ENCODE data around the gene MAZ. TPM values are rescaled to one million over a fixed set of nuclear protein-coding genes. Genes with fewer than 3 reads are reported as not detected.
"Not testable (repeated sequence)": the region's sequence is repeated elsewhere in the genome, so short reads cannot be mapped to it uniquely, and the experiment has no call there.

The MAZ gene
- total RNA-seq, 1 donor, result 132 TPM

DNA sequence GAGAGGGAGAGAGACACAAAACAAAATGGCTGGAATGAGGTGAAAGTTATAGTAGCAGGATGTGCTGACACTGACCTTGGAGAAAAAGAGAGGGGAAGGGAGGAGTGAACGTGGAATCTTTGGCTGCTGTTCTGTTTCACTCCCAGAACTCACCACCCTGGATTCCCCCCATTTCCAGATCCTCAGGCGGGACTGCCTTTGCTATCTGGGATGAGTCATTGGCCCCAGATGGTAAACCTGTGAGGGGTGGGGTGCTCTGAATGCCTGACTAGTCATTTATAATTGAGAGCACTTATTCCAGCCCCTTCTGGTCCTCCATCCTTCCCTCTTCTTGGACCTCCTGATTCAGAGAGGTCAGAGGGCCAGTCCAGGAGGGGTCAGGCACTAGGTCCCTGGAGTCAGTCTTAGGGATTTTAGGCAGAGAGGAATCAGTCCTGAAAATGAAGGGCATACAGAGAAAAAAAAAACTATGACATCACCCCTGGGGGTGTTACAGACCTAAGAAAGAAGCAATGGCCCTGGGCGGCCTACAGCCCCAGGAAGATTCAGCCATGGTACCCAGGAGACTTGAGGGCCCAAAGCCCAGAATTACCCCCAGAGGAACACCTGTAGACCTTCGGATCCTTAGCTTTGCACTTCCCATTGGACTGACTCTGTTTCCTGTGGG is 30.5 kb upstream of the MAZ start:
- H3K9me3 ChIP-seq (ENCODE audit: low read depth, low read length), result no peaks in the 10 kb centered on the region
- H3K4me3 ChIP-seq (ENCODE audit: low read length), result no peak overlapping the region
- H3K4me1 ChIP-seq (ENCODE audit: insufficient read depth, low read length), result peaks cover 14% of the 10 kb centered on the region
- H3K27me3 ChIP-seq (ENCODE audit: insufficient read depth, low read length), result no peaks in the 10 kb centered on the region

DNA sequence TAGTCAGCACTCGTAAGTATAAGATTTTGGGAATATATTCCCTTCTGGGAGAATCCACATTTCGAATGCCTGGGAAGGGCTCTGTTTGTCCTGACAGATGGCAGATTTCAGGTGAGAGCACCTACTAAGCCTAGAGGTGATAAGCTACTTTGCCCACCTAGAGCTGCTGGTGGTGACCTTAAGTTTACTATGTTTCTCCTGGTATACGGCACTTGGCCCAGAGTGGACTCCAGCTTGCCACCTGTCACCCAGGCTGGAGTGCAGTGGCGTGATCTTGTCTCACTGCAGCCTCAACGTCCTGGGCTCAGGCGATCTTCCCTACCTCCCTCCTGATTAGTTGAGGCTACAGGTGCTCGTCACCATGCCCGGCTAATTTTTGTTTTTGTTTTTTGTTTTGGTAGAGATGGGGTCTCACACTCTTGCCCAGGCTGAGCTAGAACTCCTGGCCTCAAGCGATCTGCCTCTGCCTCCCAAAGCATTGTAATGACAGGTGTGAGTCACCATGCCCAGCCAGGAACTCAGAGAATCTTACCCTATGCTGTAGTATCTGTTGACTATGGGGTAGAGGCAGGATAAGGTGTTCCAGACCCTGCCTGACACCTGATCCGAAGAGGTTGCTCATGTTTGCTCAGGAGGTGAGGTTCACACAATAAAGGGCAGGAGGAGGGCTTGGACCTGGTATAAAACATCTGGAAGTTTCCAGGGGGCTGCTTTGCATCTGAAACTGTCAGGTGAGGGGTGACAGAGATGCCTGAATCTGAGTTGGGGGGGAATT is 28.6 kb upstream of the MAZ start, which contains the start of gene ZG16:
ZG16 (plus strand) TSS at position 681 of the 775 bp plus-strand sequence. CDS start 1,011 bp downstream, outside the sequence.
- Histone ChIP-seq H3K9me3 (ENCODE audit: low read depth, low read length) (no peaks in the 10 kb centered on the region), H3K4me3 (ENCODE audit: low read length) (no peak within 1 kb of the TSS), H3K4me1 (ENCODE audit: insufficient read depth, low read length) (peaks cover 7% of the 10 kb centered on the region), H3K27me3 (ENCODE audit: insufficient read depth, low read length) (no peaks in the 10 kb centered on the region)

DNA sequence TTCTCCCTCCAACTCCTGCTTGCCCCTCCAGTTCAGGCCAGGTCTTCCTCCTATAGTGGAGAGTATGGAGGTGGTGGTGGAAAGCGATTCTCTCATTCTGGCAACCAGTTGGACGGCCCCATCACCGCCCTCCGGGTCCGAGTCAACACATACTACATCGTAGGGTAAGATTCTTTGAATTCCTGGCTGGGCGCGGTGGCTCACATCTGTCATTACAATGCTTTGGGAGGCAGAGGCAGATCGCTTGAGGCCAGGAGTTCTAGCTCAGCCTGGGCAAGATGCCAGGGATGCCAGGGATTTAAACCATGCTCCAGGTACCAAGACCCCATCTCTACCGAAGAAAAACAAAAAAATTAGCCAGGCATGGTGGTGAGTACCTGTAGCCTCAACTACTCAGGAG is 26.9 kb upstream of the MAZ start:
- Histone ChIP-seq H3K27me3 (ENCODE audit: insufficient read depth, low read length) (no peaks in the 10 kb centered on the region), H3K4me1 (ENCODE audit: insufficient read depth, low read length) (no peaks in the 10 kb centered on the region), H3K9me3 (ENCODE audit: low read depth, low read length) (no peaks in the 10 kb centered on the region), H3K4me3 (ENCODE audit: low read length) (no peak overlapping the region)

DNA sequence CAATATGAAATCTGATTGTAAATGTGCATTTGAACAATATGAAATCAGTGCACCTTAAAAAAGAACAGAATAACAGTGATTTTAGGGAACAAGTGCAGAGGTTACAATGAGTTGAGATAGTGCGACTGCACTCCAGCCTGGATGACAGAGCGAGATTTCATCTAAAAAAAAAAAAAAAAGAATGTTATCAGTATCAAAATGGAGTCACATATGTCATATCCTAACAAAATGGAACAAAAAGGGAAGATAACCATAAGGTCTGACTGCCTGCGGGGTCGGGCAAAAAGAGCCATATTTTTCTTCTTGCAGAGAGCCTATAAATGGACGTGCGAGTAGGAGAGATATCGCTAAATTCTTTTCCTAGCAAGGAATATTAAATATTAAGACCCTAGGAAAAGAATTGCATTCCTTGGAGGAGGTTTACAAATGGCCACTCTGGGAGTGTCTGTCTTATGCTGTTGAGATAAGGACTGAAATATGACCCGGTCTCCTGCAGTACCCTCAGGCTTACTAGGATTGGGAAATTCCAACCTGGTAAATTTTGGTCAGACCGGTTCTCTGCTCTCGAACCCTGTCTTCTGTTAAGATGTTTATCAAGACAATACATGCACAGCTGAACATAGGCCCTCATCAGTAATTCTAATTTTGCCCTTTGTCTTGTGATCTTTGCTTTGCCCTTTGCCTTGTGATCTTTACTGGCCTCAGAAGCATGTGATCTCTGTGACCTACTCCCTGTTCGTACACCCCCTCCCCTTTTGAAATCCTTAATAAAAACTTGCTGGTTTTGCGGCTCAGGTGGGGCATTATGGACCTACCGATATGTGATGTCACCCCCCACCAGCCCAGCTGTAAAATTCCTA is 23.0 kb upstream of the MAZ start:
- H3K9me3 ChIP-seq (ENCODE audit: low read depth, low read length); H3K27me3 ChIP-seq (ENCODE audit: insufficient read depth, low read length); H3K4me3 ChIP-seq (ENCODE audit: low read length): not testable (repeated sequence)
- H3K4me1 ChIP-seq (ENCODE audit: insufficient read depth, low read length), result peaks cover 12% of the 10 kb centered on the region

DNA sequence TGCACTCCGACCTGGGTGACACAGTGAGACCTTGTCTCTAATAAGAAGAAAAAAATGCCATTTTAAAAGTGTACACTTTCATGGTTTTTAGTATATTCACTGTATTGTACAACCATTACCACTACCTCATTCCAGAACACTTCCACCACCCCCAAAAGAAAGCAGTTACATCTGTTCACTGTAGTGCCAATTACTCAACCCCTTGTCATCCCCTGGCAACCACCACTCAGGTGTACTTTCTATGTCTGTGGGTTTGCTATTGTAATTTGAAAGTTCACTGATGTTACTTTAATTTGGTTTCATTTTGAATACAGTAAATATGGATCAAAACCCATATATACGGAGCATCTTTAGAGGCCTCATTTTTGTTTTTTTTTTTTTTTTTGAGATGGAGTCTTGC is 22.2 kb upstream of the MAZ start:
- Histone ChIP-seq H3K4me3 (ENCODE audit: low read length) (no peak overlapping the region), H3K27me3 (ENCODE audit: insufficient read depth, low read length) (no peaks in the 10 kb centered on the region), H3K4me1 (ENCODE audit: insufficient read depth, low read length) (peaks cover 12% of the 10 kb centered on the region), H3K9me3 (ENCODE audit: low read depth, low read length) (no peaks in the 10 kb centered on the region)

DNA sequence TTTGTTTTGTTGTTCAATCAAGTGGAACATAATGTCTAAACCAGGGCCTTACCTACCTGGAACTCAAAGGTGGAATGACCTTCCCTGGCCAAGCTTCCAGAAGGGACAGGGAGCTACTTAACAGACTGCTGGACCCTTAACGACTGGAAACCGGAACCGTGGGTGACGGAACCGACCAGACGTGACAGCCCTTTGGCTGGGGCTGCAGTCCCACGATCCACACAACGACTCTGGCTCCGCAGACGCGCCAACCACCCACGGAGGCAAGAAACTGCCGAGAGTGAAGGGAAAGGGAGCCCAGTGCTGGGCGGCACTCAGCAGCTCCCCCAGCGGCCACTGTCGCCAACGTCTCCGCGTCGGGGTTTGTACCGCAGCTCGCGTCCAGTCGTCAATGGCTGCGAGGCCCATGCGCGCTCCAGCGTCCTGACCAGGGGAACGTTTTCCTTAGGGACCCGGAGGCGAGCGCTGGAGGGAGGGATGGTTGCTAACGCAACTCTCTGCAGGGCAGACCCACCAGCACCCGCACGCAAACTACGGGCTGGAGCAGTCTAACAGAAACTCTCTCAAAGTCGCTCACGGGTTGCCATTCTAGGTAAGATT is 21.3 kb upstream of the MAZ start:
- peaks cover 18% of the 10 kb centered on the region for H3K4me1 ChIP-seq (ENCODE audit: insufficient read depth, low read length)
- no peaks in the 10 kb centered on the region for H3K9me3 ChIP-seq (ENCODE audit: low read depth, low read length)
- H3K4me3 ChIP-seq (ENCODE audit: low read length), result no peak overlapping the region
- no peaks in the 10 kb centered on the region for H3K27me3 ChIP-seq (ENCODE audit: insufficient read depth, low read length)

DNA sequence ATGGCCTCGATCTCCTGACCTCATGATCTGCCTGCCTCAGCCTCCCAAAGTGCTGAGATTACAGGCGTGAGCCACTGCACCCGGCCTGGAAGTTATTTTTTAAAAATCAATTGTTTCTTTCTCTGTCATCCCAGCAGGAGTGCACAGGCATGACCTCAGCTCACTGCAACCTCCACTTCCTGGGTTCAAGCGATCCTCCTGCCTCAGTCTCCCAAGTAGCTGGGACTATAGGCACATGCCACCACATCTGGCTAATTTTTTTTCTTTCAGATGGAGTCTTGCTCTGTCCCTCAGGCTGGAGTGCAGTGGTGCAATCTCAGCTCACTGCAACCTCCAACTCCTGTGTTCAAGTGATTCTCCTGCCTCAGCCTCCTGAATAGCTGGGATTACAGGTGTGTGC is 19.2 kb upstream of the MAZ start:
- H3K4me1 ChIP-seq (ENCODE audit: insufficient read depth, low read length), result peaks cover 32% of the 10 kb centered on the region
- not testable (repeated sequence) for H3K4me3 ChIP-seq (ENCODE audit: low read length); H3K9me3 ChIP-seq (ENCODE audit: low read depth, low read length); H3K27me3 ChIP-seq (ENCODE audit: insufficient read depth, low read length)

DNA sequence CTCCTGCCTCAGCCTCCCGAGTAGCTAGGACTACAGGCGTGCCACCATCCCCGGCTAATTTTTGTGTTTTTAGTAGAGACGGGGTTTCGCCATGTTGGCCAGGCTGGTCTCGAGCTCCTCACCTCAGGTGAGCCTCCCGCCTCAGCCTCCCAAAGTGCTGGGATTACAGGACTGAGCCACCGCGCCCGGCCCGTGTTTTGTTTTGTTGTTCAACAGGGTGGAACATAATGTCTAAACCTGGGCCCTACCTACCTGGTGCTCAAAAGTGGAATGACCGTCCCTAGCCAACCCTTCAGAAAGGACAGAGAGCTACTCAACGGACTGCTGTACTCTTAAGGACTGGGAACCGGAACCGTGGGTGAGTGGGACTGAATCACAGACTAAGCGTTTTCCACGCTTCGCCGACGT is 16.6 kb upstream of the MAZ start:
- Histone ChIP-seq H3K4me1 (ENCODE audit: insufficient read depth, low read length) (peaks cover 50% of the 10 kb centered on the region), H3K9me3 (ENCODE audit: low read depth, low read length) (no peaks in the 10 kb centered on the region), H3K27me3 (ENCODE audit: insufficient read depth, low read length) (no peaks in the 10 kb centered on the region), H3K4me3 (ENCODE audit: low read length) (peak overlapping the region; percentile 42)

DNA sequence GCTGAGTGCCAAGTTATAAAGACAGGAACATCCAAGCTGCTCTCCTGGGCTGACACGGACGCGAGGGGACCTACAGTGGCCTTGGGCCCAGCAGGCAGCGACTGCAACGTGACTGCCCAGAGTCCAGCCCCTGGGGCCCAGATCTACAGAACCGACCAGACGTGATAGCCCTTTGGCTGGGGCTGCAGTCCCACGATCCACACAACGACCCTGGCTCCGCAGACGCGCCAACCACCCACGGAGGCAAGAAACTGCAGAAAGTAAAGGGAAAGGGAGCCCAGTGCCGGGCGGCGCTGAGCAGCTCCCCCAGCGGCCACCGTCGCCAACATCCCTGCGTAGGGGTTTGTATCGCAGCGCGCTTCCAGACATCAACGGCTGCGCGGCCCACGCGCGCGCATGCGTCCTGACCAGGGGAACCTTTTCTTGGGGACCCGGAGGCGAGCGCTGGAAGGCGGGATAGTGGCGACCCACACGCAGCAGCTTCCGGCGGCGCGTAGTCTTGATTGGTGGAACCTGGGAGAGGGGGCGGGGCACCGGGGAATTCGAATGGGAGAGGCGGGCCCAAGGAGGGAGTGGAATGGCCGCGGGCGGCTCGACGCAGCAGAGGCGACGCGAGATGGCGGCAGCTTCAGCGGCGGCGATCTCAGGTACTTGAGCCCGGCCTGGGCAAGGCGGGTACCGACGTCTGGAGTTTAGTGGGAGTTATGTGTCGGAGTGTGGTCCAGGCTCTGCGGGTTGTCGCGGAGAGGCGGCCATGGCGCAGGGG is 16.0 kb upstream of the MAZ start, which contains the start of gene KIF22:
KIF22 (plus strand) TSS at position 569 of the 766 bp plus-strand sequence; CDS start at position 578, 9 bp downstream.
- Histone ChIP-seq H3K27me3 (ENCODE audit: insufficient read depth, low read length) (no peaks in the 10 kb centered on the region), H3K4me3 (ENCODE audit: low read length) (peak within 1 kb of the TSS; percentile 79), H3K4me1 (ENCODE audit: insufficient read depth, low read length) (peaks cover 50% of the 10 kb centered on the region), H3K9me3 (ENCODE audit: low read depth, low read length) (no peaks in the 10 kb centered on the region)

DNA sequence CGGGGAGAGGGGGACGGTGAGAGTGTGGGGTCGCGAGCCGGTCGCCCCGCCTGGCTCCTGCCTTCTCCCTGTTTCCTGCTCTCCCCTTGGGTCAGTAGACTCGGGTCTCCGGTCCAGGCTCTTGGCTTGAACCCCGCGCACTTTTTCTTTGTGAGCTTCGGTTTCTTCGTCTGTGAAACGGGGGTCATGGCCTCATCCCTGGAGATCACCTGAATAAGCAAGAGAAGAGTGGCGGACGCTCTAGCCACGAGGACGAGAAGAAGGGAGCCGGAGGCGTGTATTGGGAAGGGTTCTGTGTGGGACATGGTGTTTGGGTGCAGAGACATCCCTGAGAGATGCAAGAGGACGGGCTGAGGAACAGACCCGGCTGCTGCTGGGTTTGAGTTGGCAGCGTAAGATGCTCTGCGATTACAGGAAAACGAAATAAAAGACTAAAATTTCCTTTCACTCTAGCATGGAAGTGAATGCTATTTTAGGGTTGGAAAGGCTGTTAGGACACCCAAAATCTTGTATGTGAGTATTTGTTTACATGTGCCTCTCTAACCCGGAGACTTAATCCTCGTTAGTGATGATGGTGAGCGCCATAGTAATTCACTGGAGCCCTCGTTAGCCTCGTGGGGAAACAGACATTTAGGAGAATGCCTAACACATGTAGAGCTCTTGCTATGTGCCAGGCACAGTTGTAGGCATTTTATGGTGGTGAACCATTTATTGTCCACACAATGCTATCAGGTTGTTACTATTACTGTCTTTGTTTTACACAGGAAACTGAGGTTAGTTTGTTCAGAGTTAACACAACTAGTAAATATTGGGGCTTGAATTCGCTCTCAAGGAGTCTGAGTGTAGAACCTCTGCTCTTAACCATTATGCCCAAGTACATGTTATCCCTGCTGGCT is 15.1 kb upstream of the MAZ start:
- Histone ChIP-seq H3K27me3 (ENCODE audit: insufficient read depth, low read length) (no peaks in the 10 kb centered on the region), H3K9me3 (ENCODE audit: low read depth, low read length) (no peaks in the 10 kb centered on the region), H3K4me1 (ENCODE audit: insufficient read depth, low read length) (peaks cover 46% of the 10 kb centered on the region), H3K4me3 (ENCODE audit: low read length) (peak overlapping the region; percentile 79)

DNA sequence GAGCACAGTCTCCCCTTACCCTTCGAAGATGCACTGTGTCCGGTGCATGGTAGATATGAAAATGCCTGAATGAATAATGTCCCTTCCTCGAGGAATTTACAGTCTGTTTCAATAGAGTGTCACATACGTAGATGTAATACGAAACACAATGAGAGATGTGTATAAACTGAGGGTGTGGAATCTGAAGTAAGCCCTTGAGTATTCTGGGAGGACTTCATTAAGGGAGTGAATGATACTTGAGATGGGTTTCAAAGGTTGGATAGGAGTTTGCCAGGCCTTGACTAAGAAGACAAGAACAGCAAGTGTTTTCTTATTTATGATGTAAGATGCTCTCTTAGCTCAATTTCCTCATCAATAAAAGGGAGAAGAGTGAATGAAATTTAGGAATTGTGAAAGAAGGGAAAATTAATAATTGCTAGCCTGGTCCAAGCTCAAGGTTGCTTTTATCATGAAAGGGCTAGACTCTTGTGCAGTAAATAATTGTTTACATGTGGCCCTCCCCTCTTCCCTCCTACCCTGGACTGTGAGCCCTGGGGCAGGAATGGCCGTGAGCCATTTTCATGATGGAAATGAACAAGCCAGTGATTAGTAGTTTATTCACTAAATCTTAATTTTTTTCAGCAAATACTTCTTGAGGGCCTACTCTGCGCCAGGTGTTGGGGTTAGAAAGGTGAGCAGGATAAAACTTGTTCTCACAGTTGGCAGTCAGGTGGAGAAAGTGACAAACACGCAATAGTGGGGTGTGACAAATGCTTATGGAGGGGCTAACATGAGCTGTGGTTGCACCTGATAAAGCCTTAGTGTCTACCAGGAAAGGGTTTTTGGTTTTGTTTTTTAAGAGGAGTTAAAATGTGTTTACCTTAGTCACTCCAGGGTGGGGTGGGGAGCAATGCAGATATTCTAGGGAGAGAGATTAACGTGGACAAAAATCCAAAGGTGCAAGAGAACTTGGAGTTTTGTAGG is 14.2 kb upstream of the MAZ start:
- no peaks in the 10 kb centered on the region for H3K27me3 ChIP-seq (ENCODE audit: insufficient read depth, low read length)
- H3K4me3 ChIP-seq (ENCODE audit: low read length), result peak overlapping the region; percentile 79
- H3K4me1 ChIP-seq (ENCODE audit: insufficient read depth, low read length), result peaks cover 46% of the 10 kb centered on the region
- H3K9me3 ChIP-seq (ENCODE audit: low read depth, low read length), result no peaks in the 10 kb centered on the region

DNA sequence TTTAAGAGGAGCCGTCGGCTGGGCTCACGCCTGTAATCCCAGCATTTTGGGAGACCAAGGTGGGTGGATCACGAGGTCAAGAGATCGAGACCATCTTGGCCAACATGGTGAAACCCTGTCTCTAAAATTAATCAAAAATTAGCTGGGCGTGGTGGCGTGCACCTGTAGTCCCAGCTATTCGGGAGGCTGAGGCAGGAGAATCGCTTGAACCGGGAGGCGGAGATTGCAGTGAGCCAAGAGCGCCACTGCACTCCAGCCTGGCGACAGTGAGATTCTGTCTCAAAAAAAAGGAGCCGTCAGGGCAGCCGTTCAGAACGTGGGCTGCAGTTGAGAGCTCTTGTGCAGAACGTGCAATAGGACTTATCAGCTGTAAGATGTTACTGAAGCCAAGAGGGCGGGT is 13.2 kb upstream of the MAZ start:
- H3K9me3 ChIP-seq (ENCODE audit: low read depth, low read length); H3K27me3 ChIP-seq (ENCODE audit: insufficient read depth, low read length); H3K4me3 ChIP-seq (ENCODE audit: low read length): not testable (repeated sequence)
- H3K4me1 ChIP-seq (ENCODE audit: insufficient read depth, low read length), result peaks cover 46% of the 10 kb centered on the region

Data from mononuclear cell (primary cell).